ENCODE data around the gene USP13.

Gene USP13

GRCh38 chr3:179694731-179695130 lies 41.9 kb downstream of the USP13 start:
- no peak for FAIRE-seq

GRCh38 chr3:179695672-179696313 lies 43.0 kb downstream of the USP13 start:
- no peak for FAIRE-seq
- no peak for DNase-seq (ENCODE audit: insufficient read length, low spot score)

More at GRCh38 chr3:179694731-179695130, 41.9 kb downstream of the USP13 start:
- DNase-seq (ENCODE audit: insufficient read length, low spot score) = no peak

- no peak for FAIRE-seq
Measured at GRCh38 chr3:179697736-179698332, 45.0 kb downstream of the USP13 start.

GRCh38 chr3:179700716-179701115 lies 47.9 kb downstream of the USP13 start:
- DNase-seq (ENCODE audit: insufficient read length, low spot score) (no peak), FAIRE-seq (no peak)

More at GRCh38 chr3:179697736-179698332, 45.0 kb downstream of the USP13 start:
- no peak for DNase-seq (ENCODE audit: insufficient read length, low spot score)

- no peak for DNase-seq (ENCODE audit: insufficient read length, low spot score)
- FAIRE-seq = no peak
Measured at GRCh38 chr3:179701176-179701827, 48.5 kb downstream of the USP13 start.

- no peak for FAIRE-seq
- no peak for DNase-seq (ENCODE audit: insufficient read length, low spot score)
Measured at GRCh38 chr3:179702271-179702947, 49.6 kb downstream of the USP13 start.

DNA sequence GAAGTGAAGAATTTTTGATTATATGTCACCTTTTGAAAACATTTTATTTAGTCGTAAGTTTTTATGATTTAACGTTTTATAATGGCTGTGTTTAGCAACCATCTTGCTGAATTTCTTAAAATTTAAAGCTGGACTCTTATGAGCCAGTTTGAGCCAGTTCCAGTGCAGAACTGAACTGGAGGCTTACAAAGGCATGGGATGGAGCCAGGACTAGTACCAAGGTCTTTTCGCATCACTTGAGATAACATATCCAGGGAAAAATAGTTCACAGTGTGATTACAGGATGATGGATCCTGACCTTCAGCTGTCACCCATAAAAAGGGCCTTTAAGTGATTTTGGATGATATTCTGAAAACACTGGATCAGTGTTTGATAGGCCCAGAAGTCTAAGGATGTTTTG lies 51.0 kb downstream of the USP13 start:
- FAIRE-seq (no peak), DNase-seq (ENCODE audit: insufficient read length, low spot score) (no peak)

DNA sequence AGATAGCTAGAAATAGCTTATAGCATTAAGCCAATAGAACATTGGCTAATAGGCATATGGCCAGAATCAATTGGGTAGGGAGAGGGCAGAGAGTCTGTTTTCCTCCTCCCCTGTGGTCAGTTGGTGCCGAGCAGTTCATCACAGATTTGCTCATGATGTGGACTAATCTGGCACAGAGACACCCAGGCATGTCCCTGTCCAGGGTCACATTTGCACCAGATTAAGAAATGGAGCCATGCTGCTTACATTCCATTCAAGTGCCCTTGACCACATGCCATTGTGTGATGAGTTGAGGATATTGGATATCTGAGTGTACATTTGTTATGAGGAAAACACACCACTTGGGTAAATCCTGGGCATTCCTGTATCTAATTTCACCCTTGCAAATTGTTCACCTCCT lies 53.4 kb downstream of the USP13 start:
- DNase-seq (ENCODE audit: insufficient read length, low spot score) = no peak
- no peak for FAIRE-seq

- FAIRE-seq (no peak), DNase-seq (ENCODE audit: insufficient read length, low spot score) (no peak)
Measured at GRCh38 chr3:179710079-179710478, 57.2 kb downstream of the USP13 start.

DNA sequence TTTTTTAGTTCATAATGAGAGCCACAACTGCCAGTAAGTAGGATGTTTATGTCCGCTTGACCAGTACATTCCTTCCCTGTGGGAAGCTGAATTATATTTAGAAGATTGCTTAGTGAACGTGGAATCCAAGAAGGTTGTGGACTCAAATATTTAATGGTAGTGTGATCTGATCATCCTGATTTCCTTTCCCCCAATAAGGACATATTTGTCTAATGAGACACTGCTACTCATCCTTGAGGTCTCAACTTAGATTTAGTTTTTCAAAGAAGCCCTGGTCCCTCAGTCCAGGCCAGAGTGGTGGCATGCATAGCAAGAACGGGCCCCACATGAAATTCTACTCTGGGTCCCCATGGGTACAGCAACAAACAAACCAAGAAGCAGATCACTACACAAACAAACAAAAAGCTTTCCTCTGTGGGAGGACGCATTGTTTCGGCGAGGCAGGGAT lies 60.8 kb downstream of the USP13 start:
- no peak for DNase-seq (ENCODE audit: insufficient read length, low spot score)
- no peak for FAIRE-seq

GRCh38 chr3:179715582-179715981 lies 62.7 kb downstream of the USP13 start:
- no peak for DNase-seq (ENCODE audit: insufficient read length, low spot score)
- FAIRE-seq = no peak

DNA sequence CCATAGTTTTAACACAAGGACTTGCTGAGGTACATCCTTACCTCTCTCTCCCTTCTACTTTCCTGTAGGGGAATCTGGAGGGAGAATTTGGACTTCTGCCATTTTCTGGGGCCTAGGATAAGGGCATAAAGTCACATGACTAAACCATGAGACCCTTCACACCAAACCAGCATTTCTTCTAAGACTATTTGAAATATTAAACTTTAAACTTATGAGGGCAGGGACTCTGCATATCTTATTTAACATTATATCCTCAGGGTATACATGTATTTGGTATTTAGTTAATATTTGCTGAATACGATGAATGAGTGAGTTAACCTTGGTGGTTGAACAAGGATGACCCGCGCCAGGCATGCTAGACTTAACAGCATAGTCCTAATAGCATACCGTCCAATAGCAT lies 63.4 kb downstream of the USP13 start:
- DNase-seq (ENCODE audit: insufficient read length, low spot score) = no peak
- no peak for FAIRE-seq

DNA sequence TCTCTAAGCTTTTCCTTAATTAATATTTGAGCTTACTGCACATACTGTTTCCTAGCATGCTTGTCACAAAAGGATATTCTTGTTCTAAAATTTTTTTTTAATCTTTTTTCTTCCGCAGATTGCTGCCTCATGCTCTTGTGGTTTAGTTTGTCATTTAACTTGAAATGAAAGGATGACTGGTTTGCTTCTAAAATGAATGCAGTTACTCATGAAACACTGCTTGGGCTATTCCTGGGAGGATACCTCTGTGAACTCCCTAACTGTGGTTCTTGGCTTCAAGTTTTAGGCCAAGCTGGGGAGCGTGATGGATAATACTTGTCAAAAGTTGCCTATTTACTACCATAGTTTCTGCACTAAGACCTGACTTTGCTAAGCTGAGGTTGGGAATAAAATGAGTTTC lies 64.0 kb downstream of the USP13 start:
- FAIRE-seq (no peak), DNase-seq (ENCODE audit: insufficient read length, low spot score) (no peak)

- FAIRE-seq (no peak), DNase-seq (ENCODE audit: insufficient read length, low spot score) (no peak)
Measured at GRCh38 chr3:179717219-179717618, 64.4 kb downstream of the USP13 start.

DNA sequence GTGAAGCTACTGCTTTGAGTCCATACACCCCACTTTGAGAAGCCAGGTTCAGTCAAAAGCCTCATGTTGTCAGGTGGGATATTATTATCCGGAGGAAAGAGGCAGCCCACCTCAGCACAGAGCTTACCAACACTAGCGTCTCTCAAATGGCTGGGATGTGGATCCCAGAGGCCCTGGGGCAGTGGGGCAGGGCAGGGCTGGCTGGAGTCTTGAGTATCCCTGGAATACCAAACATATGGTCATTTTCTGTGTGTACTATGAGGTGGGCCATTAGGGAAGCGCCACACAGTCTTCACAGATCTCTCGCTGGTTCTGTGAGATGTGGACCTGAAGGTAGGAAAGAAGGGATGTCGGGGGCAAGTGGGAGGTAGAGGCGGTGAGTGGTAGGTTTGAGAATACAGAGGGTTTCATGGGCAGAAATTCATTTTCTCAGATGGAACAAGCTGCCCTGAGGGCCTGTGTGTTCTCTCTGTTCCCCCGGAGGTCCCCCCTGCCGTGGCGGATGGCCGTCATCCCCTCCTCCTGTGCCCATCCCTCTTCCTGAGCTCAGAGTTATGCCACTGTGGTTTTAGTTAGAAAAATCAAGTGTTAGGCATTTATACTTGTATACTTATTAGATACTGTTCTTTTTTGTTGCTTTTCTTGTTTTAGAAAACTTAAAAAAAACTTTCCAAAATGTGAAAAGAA lies 66.4 kb downstream of the USP13 start:
- FAIRE-seq (no peak), DNase-seq (ENCODE audit: insufficient read length, low spot score) (no peak)

DNA sequence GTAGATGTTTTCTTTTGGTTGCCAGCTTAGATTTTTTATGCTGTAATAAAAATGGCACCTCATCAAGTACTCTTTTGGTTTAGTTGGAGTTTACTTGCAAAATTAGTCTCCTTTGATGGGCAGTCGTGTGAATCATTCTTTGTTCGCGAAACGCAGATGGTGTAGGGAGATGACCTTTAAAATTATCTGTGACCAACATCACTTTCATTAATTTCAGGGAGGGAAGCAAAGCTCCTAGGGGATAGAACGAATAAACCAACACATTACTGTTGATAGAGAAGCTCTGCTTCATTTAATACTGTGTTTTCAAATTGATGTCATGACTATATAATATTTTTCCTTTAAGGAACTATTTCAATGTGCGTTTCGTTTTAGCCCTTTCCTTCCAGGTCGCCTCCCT lies 67.4 kb downstream of the USP13 start:
- DNase-seq (ENCODE audit: insufficient read length, low spot score) = no peak
- FAIRE-seq = no peak

GRCh38 chr3:179723617-179724016 lies 70.8 kb downstream of the USP13 start:
- DNase-seq (ENCODE audit: insufficient read length, low spot score) = no peak
- FAIRE-seq = no peak

DNA sequence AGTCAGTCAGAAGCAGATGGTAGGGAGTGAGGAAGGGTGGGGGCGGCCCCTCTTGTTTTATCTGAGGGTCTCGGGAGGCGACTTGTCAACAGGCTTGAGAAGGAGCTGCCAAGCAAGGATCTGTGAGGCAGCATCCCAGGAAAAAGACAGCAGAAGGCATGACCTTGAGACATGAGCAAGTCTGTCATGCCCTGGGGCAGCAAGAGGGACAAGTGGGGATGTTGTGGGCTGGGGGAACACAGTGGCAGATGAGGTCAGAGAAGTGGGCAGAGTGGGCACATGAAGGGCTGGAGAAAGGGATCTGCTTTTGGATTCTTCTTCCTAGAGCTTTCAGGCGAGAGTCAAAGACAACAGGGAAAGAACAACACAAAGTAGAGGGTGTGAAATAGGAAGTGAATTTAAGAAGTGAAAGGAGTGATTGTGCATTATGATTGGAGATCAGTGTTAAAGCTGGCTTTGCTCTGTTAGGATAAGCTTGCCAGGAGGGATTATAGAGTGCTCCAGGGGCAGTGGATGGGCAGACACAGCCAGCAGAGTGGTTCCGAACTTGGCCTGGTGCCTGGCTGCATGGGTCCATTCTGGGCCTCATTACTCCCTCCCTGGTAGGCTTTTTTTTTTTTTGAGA lies 73.3 kb downstream of the USP13 start:
- no peak for FAIRE-seq
- no peak for DNase-seq (ENCODE audit: insufficient read length, low spot score)

DNA sequence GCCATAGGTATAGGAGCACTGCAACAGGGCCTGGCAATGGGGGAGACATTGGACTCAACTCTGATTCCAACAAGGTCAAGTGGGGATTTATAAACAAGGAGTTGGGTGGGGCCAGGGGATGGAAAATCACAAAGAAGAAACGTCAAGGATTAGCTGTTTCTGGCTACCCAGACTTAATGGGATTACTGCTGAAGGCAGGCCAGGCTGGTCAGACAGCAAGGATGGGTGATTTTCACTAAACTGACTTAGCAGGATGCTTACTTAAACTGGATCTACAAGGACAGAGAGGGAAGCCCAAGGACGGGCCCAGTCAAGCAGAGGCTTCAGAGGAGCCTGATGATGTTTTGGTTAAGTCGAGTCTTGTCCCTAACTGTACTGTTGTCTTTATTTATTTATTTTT lies 76.2 kb downstream of the USP13 start:
- FAIRE-seq (no peak), DNase-seq (ENCODE audit: insufficient read length, low spot score) (no peak)

DNA sequence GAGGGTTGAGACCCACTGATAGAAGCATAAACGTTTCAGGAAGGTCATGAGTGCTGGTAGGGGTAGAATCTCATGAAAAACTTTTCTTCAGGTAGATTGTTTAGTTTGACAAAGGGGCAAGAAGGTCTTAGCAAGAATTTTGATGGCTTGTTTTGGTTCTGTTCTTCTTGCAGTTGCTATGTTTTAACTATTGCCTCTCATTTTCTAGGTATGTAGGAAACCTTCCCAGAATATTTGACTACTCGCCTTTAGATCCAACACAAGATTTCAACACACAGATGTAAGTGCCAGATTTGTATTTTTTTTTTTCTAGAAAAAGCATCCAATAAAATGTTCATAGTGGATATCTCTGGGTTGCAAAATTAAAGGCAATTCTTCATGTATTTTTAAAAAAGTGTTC lies 77.1 kb downstream of the USP13 start:
- DNase-seq (ENCODE audit: insufficient read length, low spot score) = no peak
- FAIRE-seq = no peak

DNA sequence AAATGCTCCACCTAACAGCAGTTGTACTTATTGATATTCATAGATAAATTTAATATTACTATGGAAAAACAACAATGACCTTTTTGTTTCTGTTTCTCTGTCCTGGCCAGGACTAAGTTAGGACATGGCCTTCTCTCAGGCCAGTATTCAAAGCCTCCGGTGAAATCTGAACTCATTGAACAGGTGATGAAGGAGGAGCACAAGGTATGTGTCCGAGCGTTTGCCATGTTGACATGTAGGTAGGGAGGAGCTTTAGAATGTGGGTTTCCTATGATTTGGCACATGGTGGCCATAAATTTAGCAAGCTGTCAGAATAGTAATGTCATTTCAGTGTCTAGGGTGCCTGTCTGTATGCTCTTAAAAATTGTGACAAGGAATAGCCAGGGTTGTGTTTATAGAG lies 77.7 kb downstream of the USP13 start:
- FAIRE-seq = no peak
- DNase-seq (ENCODE audit: insufficient read length, low spot score) = no peak

All from HTR-8/SVneo (cell line).